WTC11 (cell line): Measurements from ENCODE around the gene SERTAD3. TPM values are rescaled to one million over a fixed set of nuclear protein-coding genes. Genes with fewer than 3 reads are reported as not detected.
"Not testable (repeated sequence)": the region's sequence is repeated elsewhere in the genome, so short reads cannot be mapped to it uniquely, and the experiment has no call there.

ENCODE experiments used
- ATAC-seq: fragments of 200-7000 bp; cut with Tn5 transposase; 2 replicates; pipeline ENCODE4 v1.10.0; 2021; ENCODE audit warnings: mild to moderate bottlenecking, moderate library complexity
- CTCF ChIA-PET: fragments of 300-600 bp; sonication (Branson Sonifier 250); formaldehyde crosslinking; loops from one replicate; lab custom pipeline; 2021; ENCODE audit warnings: antibody characterized with exemption; lab: Charles Lee
- POLR2A ChIA-PET: fragments of 350-600 bp; sonication (Branson Sonifier 250); formaldehyde crosslinking; loops from one replicate; lab custom pipeline; 2021; ENCODE audit warnings: antibody characterized with exemption; lab: Charles Lee
- DNase-seq: peaks from one replicate; pipeline ENCODE4 v3.0.0; 2021; ENCODE audit warnings: low spot score
- H3K27ac Mint-ChIP-seq: 2 replicates; pipeline ENCODE4 v1.8.0; 2021; ENCODE audit warnings: mixed read lengths
- H3K27me3 Mint-ChIP-seq: 2 replicates; pipeline ENCODE4 v1.8.0; 2021; ENCODE audit warnings: low read depth, mild to moderate bottlenecking, moderate library complexity, mixed read lengths
- H3K36me3 Mint-ChIP-seq: 2 replicates; pipeline ENCODE4 v1.8.0; 2021; ENCODE audit warnings: mixed read lengths
- H3K4me1 Mint-ChIP-seq: 2 replicates; pipeline ENCODE4 v1.8.0; 2022; ENCODE audit warnings: mixed read lengths
- H3K4me3 Mint-ChIP-seq: 2 replicates; pipeline ENCODE4 v1.8.0; 2021; ENCODE audit warnings: mild to moderate bottlenecking, moderate library complexity, mixed read lengths
- H3K9me3 Mint-ChIP-seq: 2 replicates; pipeline ENCODE4 v1.8.0; 2021; ENCODE audit warnings: mixed read lengths
- CREB1 ChIP-seq: sonication (generic); formaldehyde crosslinking; IDR thresholded peaks from 2 replicates; pipeline ENCODE4 v1.8.0; 2023; ENCODE audit warnings: mild to moderate bottlenecking, missing genetic modification reagents
- CREM ChIP-seq: sonication (generic); formaldehyde crosslinking; IDR thresholded peaks from 2 replicates; pipeline ENCODE4 v1.8.1; 2022; ENCODE audit warnings: mild to moderate bottlenecking, missing genetic modification reagents, moderate library complexity
- ESRRA ChIP-seq: sonication (generic); formaldehyde crosslinking; IDR thresholded peaks from 2 replicates; pipeline ENCODE4 v1.8.1; 2022; ENCODE audit warnings: mild to moderate bottlenecking, missing genetic modification reagents, borderline replicate concordance
- FOXK1 ChIP-seq: sonication (generic); formaldehyde crosslinking; IDR thresholded peaks from 2 replicates; pipeline ENCODE4 v1.8.0; 2022; ENCODE audit warnings: mild to moderate bottlenecking, moderate library complexity, missing genetic modification reagents
- FOXP1 ChIP-seq: sonication (generic); formaldehyde crosslinking; IDR thresholded peaks from 2 replicates; pipeline ENCODE4 v1.8.0; 2022; ENCODE audit warnings: missing genetic modification reagents, mild to moderate bottlenecking, moderate library complexity, borderline replicate concordance
- GABPB1 ChIP-seq: sonication (generic); formaldehyde crosslinking; IDR thresholded peaks from 2 replicates; pipeline ENCODE4 v1.8.1; 2023; ENCODE audit warnings: mild to moderate bottlenecking, missing genetic modification reagents
- MYBL2 ChIP-seq: sonication (generic); formaldehyde crosslinking; IDR thresholded peaks from 2 replicates; pipeline ENCODE4 v1.8.1; 2023; ENCODE audit warnings: mild to moderate bottlenecking, moderate library complexity, missing genetic modification reagents
- NFYB ChIP-seq: sonication (generic); formaldehyde crosslinking; conservative IDR thresholded peaks from 2 replicates; pipeline ENCODE4 v1.8.0; 2022; ENCODE audit warnings: low read depth, missing genetic modification reagents
- SMAD4 ChIP-seq: sonication (generic); formaldehyde crosslinking; IDR thresholded peaks from 2 replicates; pipeline ENCODE4 v1.8.0; 2022; ENCODE audit warnings: mild to moderate bottlenecking, missing genetic modification reagents
- SP1 ChIP-seq: sonication (generic); formaldehyde crosslinking; conservative IDR thresholded peaks from 2 replicates; pipeline ENCODE4 v1.8.1; 2022; ENCODE audit warnings: missing genetic modification reagents
- ZNF121 ChIP-seq: sonication (generic); formaldehyde crosslinking; IDR thresholded peaks from 2 replicates; pipeline ENCODE4 v1.8.0; 2023; ENCODE audit warnings: missing genetic modification reagents
- ZNF423 ChIP-seq: fragments of 250-450 bp; sonication (Bioruptor Pico); IDR thresholded peaks from 2 replicates; pipeline ENCODE4 v2.1.2; 2022; ENCODE audit warnings: mild to moderate bottlenecking, moderate library complexity
- total RNA-seq: library from RNA; stranded (reverse); gene quantifications from 3 replicates; pipeline ENCODE4 v1.2.3, GENCODE V29; 2021
- TF ChIP-seq, protein P1 (sequence below): sonication (generic); formaldehyde crosslinking; IDR thresholded peaks from 2 replicates; pipeline ENCODE4 v1.8.0; 2022; ENCODE audit warnings: missing genetic modification reagents
- TF ChIP-seq, protein P2 (sequence below): fragments of 200-600 bp; IDR thresholded peaks from 2 replicates; pipeline ENCODE4 v1.8.0; 2022; ENCODE audit warnings: antibody characterized with exemption
- TF ChIP-seq, protein P3 (sequence below): fragments of 250-450 bp; sonication (Bioruptor Pico); IDR thresholded peaks from 2 replicates; pipeline ENCODE4 v2.1.2; 2022; ENCODE audit warnings: mild to moderate bottlenecking, moderate library complexity
- TF ChIP-seq, protein P4 (sequence below): sonication (generic); formaldehyde crosslinking; IDR thresholded peaks from 2 replicates; pipeline ENCODE4 v1.8.0; 2022; ENCODE audit warnings: mild to moderate bottlenecking, missing genetic modification reagents
- TF ChIP-seq, protein P5 (sequence below): sonication (generic); formaldehyde crosslinking; IDR thresholded peaks from 2 replicates; pipeline ENCODE4 v1.8.1; 2022; ENCODE audit warnings: mild to moderate bottlenecking, moderate library complexity, missing genetic modification reagents
- TF ChIP-seq, protein P6 (sequence below): sonication (generic); formaldehyde crosslinking; IDR thresholded peaks from 2 replicates; pipeline ENCODE4 v1.8.1; 2023; ENCODE audit warnings: mild to moderate bottlenecking, missing genetic modification reagents

SERTAD3 gene
- total RNA-seq, 1 experiment from 2014 or later, result 33.6 TPM

DNA sequence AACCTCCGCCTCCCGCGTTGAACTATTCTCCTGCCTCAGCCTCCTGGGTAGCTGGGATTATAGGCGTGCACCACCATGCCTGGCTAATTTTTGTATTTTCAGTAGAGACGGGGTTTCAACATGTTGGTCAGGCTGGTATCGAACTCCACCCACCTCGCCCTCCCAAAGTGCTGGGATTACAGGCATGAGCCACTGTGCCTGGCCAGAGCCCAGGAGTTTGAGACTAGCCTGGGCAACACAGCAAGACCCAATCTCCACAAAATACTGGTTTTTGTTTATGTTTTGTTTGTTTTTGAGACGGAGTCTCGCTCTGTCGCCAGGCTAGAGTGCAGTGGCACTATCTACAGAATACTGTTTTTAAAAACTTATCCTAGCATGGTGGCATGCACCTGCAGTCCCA, 13.9 kb downstream of the SERTAD3 start:
- H3K4me1 Mint-ChIP-seq, result peaks cover 16% of the 10 kb centered on the region
- ATAC-seq, H3K27ac Mint-ChIP-seq, H3K4me3 Mint-ChIP-seq, POLR2A ChIA-PET, H3K27me3 Mint-ChIP-seq, DNase-seq, H3K36me3 Mint-ChIP-seq, H3K9me3 Mint-ChIP-seq: not testable (repeated sequence)
- peak; percentile 76 for TF ChIP-seq ZNF121 (CRISPR knock-in tag)
- CTCF ChIA-PET, result interaction anchor here (0.6 to 2.0 kb wide), 3 partner anchors 10 to 1567 kb away, joined by 5 to 6 read pairs (median 6); no protein-coding TSS in a partner anchor

DNA sequence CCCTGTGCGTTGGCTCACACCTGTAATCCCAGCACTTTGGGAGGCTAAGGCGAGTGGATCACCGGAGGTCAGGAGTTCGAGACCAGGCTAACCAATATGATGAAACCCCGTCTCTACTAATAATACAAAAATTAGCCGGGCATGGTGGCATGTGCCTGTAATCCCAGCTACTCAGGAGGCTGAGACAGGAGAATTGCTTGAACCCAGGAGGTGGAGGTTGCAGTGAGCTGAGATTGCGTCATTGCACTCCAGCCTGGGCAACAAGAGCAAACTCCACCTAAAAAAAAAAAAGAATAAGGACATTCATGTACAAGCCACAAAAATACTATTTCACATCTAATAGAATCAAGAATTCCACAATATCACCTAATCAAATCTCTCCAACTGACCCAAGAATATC, 15.9 kb downstream of the SERTAD3 start:
- H3K9me3 Mint-ChIP-seq, H3K4me3 Mint-ChIP-seq, DNase-seq, H3K27ac Mint-ChIP-seq, H3K27me3 Mint-ChIP-seq, H3K36me3 Mint-ChIP-seq, ATAC-seq, POLR2A ChIA-PET: not testable (repeated sequence)
- CTCF ChIA-PET, result interaction anchor here (0.7 to 3.3 kb wide), 2 partner anchors 36 to 1477 kb away, joined by 3 to 32 read pairs; partner anchors contain the start of gene BLVRB
- H3K4me1 Mint-ChIP-seq, result peaks cover 16% of the 10 kb centered on the region

DNA sequence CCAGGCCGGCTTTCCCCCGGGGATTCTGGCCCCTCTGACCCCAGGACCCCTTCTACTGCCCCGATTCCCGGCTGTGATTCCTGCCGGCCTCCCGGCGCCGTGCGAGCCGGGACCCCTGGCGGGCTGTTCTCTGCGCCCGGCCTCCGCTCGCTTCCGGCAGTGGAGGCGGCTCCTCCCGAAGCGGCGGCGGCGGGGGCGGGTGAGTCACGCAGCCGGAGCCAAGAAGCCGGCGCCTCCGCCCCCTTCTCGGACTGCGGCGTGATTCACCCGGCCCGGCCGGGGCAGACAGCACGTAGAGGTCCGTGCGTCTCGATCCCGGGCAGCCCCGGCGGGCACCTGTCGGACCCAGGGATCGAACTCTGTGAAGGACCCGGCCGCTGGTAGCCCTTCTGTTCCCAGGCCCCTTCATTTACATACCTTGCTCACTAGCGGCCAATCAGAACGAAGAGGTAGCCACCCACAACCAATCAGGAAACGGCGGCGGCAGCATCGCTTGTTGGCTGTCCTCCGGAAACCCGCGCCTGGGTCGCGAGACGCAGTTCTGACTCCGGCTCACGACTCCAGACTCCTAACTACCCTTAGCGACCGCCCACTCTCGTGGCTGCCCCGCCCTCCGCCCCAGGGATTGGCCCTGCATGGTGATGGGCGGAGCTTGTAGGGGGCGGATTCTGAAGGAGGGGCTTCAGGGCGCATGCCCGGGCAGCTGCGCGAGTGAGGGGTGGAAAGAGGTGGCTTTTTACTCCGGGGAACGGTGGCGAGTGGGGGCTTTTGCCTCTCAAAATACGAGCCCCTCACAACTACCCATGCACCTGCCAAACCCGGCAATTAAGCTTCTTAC, 18.5 kb downstream of the SERTAD3 start, which contains the start of gene SERTAD1:
TSS of gene SERTAD1 (minus strand) at position 543 of the 838 bp plus-strand sequence. CDS start 2,446 bp downstream, outside the sequence.
- no peaks in the 10 kb centered on the region for H3K9me3 Mint-ChIP-seq
- no peaks in the 10 kb centered on the region; the same call in 1 of the 2 replicates for H3K36me3 Mint-ChIP-seq
- H3K4me1 Mint-ChIP-seq, result peaks cover 16% of the 10 kb centered on the region
- peak; percentile 89 for ATAC-seq
- ChIA-PET POLR2A (interaction anchor here (0.7 to 1.9 kb wide), 12 partner anchors 9 to 990 kb away, joined by 3 to 32 read pairs (median 4); partner anchors contain the start of genes BLVRB, PRX, RPS16 and SERTAD3), CTCF (interaction anchor here (0.6 to 3.3 kb wide), 26 partner anchors 8 to 1574 kb away, joined by 3 to 32 read pairs (median 4); partner anchors contain the start of genes BLVRB, PRX and RAB4B)
- DNase-seq, result peak; percentile 100
- peak within 1 kb of the TSS; percentile 97 for H3K27ac Mint-ChIP-seq
- peak within 1 kb of the TSS; percentile 91 for H3K4me3 Mint-ChIP-seq
- peaks cover 3% of the 10 kb centered on the region; the same call in 1 of the 2 replicates for H3K27me3 Mint-ChIP-seq
- TF ChIP-seq, protein P1, sequence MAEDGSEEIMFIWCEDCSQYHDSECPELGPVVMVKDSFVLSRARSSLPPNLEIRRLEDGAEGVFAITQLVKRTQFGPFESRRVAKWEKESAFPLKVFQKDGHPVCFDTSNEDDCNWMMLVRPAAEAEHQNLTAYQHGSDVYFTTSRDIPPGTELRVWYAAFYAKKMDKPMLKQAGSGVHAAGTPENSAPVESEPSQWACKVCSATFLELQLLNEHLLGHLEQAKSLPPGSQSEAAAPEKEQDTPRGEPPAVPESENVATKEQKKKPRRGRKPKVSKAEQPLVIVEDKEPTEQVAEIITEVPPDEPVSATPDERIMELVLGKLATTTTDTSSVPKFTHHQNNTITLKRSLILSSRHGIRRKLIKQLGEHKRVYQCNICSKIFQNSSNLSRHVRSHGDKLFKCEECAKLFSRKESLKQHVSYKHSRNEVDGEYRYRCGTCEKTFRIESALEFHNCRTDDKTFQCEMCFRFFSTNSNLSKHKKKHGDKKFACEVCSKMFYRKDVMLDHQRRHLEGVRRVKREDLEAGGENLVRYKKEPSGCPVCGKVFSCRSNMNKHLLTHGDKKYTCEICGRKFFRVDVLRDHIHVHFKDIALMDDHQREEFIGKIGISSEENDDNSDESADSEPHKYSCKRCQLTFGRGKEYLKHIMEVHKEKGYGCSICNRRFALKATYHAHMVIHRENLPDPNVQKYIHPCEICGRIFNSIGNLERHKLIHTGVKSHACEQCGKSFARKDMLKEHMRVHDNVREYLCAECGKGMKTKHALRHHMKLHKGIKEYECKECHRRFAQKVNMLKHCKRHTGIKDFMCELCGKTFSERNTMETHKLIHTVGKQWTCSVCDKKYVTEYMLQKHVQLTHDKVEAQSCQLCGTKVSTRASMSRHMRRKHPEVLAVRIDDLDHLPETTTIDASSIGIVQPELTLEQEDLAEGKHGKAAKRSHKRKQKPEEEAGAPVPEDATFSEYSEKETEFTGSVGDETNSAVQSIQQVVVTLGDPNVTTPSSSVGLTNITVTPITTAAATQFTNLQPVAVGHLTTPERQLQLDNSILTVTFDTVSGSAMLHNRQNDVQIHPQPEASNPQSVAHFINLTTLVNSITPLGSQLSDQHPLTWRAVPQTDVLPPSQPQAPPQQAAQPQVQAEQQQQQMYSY, result 0 out of 2 replicates have a peak, but pooled peaks have one; percentile 26
- TF ChIP-seq SMAD4 (CRISPR knock-in tag) (no peak), FOXK1 (0 out of 2 replicates have a peak, but pooled peaks have one; percentile 30), SP1 (CRISPR knock-in tag) (peak; percentile 92), ESRRA (no peak), CREB1 (CRISPR knock-in tag) (no peak), MYBL2 (CRISPR knock-in tag) (peak; percentile 68; the same call in 1 of the 2 replicates), FOXP1 (peak; percentile 53; the same call in 1 of the 2 replicates), ZNF423 (CRISPR knock-in tag) (peak; percentile 75), GABPB1 (CRISPR knock-in tag) (0 out of 2 replicates have a peak, but pooled peaks have one; percentile 29), ZNF121 (CRISPR knock-in tag) (peak; percentile 88), CREM (CRISPR knock-in tag) (0 out of 2 replicates have a peak, but pooled peaks have one; percentile 35), NFYB (CRISPR knock-in tag) (peak; percentile 98)
- TF ChIP-seq, protein P2, sequence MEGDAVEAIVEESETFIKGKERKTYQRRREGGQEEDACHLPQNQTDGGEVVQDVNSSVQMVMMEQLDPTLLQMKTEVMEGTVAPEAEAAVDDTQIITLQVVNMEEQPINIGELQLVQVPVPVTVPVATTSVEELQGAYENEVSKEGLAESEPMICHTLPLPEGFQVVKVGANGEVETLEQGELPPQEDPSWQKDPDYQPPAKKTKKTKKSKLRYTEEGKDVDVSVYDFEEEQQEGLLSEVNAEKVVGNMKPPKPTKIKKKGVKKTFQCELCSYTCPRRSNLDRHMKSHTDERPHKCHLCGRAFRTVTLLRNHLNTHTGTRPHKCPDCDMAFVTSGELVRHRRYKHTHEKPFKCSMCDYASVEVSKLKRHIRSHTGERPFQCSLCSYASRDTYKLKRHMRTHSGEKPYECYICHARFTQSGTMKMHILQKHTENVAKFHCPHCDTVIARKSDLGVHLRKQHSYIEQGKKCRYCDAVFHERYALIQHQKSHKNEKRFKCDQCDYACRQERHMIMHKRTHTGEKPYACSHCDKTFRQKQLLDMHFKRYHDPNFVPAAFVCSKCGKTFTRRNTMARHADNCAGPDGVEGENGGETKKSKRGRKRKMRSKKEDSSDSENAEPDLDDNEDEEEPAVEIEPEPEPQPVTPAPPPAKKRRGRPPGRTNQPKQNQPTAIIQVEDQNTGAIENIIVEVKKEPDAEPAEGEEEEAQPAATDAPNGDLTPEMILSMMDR, result peak; percentile 80
- TF ChIP-seq, protein P3, sequence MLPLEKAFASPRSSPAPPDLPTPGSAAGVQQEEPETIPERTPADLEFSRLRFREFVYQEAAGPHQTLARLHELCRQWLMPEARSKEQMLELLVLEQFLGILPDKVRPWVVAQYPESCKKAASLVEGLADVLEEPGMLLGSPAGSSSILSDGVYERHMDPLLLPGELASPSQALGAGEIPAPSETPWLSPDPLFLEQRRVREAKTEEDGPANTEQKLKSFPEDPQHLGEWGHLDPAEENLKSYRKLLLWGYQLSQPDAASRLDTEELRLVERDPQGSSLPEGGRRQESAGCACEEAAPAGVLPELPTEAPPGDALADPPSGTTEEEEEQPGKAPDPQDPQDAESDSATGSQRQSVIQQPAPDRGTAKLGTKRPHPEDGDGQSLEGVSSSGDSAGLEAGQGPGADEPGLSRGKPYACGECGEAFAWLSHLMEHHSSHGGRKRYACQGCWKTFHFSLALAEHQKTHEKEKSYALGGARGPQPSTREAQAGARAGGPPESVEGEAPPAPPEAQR (CRISPR knock-in tag), result no peak
- TF ChIP-seq, protein P4, sequence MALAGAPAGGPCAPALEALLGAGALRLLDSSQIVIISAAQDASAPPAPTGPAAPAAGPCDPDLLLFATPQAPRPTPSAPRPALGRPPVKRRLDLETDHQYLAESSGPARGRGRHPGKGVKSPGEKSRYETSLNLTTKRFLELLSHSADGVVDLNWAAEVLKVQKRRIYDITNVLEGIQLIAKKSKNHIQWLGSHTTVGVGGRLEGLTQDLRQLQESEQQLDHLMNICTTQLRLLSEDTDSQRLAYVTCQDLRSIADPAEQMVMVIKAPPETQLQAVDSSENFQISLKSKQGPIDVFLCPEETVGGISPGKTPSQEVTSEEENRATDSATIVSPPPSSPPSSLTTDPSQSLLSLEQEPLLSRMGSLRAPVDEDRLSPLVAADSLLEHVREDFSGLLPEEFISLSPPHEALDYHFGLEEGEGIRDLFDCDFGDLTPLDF, result no peak
- TF ChIP-seq, protein P5, sequence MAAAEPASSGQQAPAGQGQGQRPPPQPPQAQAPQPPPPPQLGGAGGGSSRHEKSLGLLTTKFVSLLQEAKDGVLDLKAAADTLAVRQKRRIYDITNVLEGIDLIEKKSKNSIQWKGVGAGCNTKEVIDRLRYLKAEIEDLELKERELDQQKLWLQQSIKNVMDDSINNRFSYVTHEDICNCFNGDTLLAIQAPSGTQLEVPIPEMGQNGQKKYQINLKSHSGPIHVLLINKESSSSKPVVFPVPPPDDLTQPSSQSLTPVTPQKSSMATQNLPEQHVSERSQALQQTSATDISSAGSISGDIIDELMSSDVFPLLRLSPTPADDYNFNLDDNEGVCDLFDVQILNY, result peak; percentile 42; the same call in 1 of the 2 replicates
- TF ChIP-seq, protein P6, sequence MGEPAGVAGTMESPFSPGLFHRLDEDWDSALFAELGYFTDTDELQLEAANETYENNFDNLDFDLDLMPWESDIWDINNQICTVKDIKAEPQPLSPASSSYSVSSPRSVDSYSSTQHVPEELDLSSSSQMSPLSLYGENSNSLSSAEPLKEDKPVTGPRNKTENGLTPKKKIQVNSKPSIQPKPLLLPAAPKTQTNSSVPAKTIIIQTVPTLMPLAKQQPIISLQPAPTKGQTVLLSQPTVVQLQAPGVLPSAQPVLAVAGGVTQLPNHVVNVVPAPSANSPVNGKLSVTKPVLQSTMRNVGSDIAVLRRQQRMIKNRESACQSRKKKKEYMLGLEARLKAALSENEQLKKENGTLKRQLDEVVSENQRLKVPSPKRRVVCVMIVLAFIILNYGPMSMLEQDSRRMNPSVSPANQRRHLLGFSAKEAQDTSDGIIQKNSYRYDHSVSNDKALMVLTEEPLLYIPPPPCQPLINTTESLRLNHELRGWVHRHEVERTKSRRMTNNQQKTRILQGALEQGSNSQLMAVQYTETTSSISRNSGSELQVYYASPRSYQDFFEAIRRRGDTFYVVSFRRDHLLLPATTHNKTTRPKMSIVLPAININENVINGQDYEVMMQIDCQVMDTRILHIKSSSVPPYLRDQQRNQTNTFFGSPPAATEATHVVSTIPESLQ, result peak; percentile 33; the same call in 1 of the 2 replicates
